ENCODE measurements around the gene ATG4D. TPM values are rescaled to one million over a fixed set of nuclear protein-coding genes. Genes with fewer than 3 reads are reported as not detected.

The ATG4D gene
- total and polyA plus RNA-seq, 2 of the 4 experiments (the other 2 are of a cell fraction): 8.2 to 21.8 TPM

GRCh38 chr19:10582091-10582490 lies 38.4 kb downstream of the ATG4D start:
- Histone ChIP-seq H2AK9ac (replicated peaks; ENCODE audit: low read depth, low read length, poor library complexity) (no peak overlapping the region), H3K79me1 (ENCODE audit: low read depth in 1 of 2, low read length in 2 of 2) (no peaks in the 10 kb centered on the region), H2BK5ac (ENCODE audit: low read depth, low read length, poor library complexity, severe bottlenecking) (no peak overlapping the region), H3K56ac (ENCODE audit: extremely low read depth, insufficient read depth, low read length) (no peak overlapping the region), H2BK15ac (ENCODE audit: low read depth, low read length) (no peak overlapping the region), H4K8ac (ENCODE audit: low read depth in 2 of 2, low read length in 2 of 2) (no peak overlapping the region), H2BK120ac (ENCODE audit: low read depth, low read length) (no peak overlapping the region), H3K9ac (ENCODE audit: low read depth, low read length) (no peak overlapping the region), H2AFZ (replicated peaks; ENCODE audit: low read length, poor library complexity) (no peak overlapping the region), H3K27ac (ENCODE audit: insufficient read depth, low read length) (no peak overlapping the region), H3K4me1 (ENCODE audit: control insufficient read depth, insufficient read depth, low read length) (peaks cover under 1% of the 10 kb centered on the region; the same call in 1 of the 2 replicates), H3K9me3 (ENCODE audit: control insufficient read depth, insufficient read depth, low read length) (no peaks in the 10 kb centered on the region; the same call in 1 of the 2 replicates), H4K5ac (ENCODE audit: low read depth, low read length) (no peak overlapping the region), H3K14ac (replicated peaks; ENCODE audit: low read depth, low read length) (no peak overlapping the region), H3K18ac (ENCODE audit: low read depth, low read length) (no peak overlapping the region), H3K9me1 (ENCODE audit: insufficient read depth, low read length) (no peaks in the 10 kb centered on the region), H3K27me3 (ENCODE audit: control insufficient read depth, insufficient read depth, low read length) (peaks cover 9% of the 10 kb centered on the region), H4K20me1 (ENCODE audit: insufficient read depth, low read length) (no peaks in the 10 kb centered on the region; the same call in 1 of the 2 replicates), H3K36me3 (ENCODE audit: control insufficient read depth, insufficient read depth, low read length) (no peaks in the 10 kb centered on the region), H3K4me3 (ENCODE audit: insufficient read depth, low read depth, low read length) (no peak overlapping the region), H4K91ac (ENCODE audit: insufficient read depth, low read depth, low read length) (no peak overlapping the region), H3K4ac (ENCODE audit: low read depth, low read length) (no peak overlapping the region), H2BK20ac (ENCODE audit: low read depth, low read length) (no peak overlapping the region), H2AK5ac (ENCODE audit: low read depth, low read length) (no peak overlapping the region), H3K4me2 (ENCODE audit: low read depth, low read length) (no peak overlapping the region), H3K23ac (ENCODE audit: low read depth, low read length) (no peak overlapping the region)
- DNase-seq (no peak), ATAC-seq (ENCODE audit: low read depth) (no peak)
- 93% methylated on average over 10 of the region's 13 CpGs; no CpG with 5 or more reads in 1 of the 2 experiments for WGBS, 2 experiments (ENCODE audit: extremely low coverage in 2 of 2, insufficient read length in 1 of 2)
- intact Hi-C loops (cut with micrococcal nuclease): no loop called here
- ChIA-PET POLR2A (ENCODE audit: unreplicated experiment) (interaction anchor here (0.6 kb wide), 1 partner anchor 82 kb away, joined by 5 read pairs; no protein-coding TSS in a partner anchor), CTCF (interaction anchor here (0.6 to 3.1 kb wide), 5 partner anchors 9 to 62 kb away, joined by 3 to 38 read pairs (median 6); no protein-coding TSS in a partner anchor)
- in situ Hi-C loops (cut with MboI; ENCODE audit: low sequenced_read_pairs): loop anchor here (5.0 kb wide), 1 partner anchor 60 kb away; no protein-coding TSS in a partner anchor
- dilution Hi-C loops (cut with HindIII; ENCODE audit: low sequenced_read_pairs, unreplicated experiment): no loop called here
- no peak for TF ChIP-seq CHD1 (IDR thresholded peaks at IDR 0.05; ENCODE audit: low read depth, low read length)
- TF ChIP-seq RCOR1 (IDR thresholded peaks at IDR 0.05; ENCODE audit: insufficient replicate concordance, low read length): no peak
- TF ChIP-seq MAZ (IDR thresholded peaks at IDR 0.05; ENCODE audit: borderline replicate concordance, low read depth, low read length): no peak
- TF ChIP-seq, protein P1, sequence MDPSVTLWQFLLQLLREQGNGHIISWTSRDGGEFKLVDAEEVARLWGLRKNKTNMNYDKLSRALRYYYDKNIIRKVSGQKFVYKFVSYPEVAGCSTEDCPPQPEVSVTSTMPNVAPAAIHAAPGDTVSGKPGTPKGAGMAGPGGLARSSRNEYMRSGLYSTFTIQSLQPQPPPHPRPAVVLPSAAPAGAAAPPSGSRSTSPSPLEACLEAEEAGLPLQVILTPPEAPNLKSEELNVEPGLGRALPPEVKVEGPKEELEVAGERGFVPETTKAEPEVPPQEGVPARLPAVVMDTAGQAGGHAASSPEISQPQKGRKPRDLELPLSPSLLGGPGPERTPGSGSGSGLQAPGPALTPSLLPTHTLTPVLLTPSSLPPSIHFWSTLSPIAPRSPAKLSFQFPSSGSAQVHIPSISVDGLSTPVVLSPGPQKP (IDR thresholded peaks at IDR 0.05; ENCODE audit: borderline replicate concordance, low read depth, low read length): no peak
- no peak for TF ChIP-seq FOS (IDR thresholded peaks at IDR 0.05; ENCODE audit: low read depth, low read length)
- no peak for TF ChIP-seq CEBPB (IDR thresholded peaks at IDR 0.05; ENCODE audit: low read depth, low read length)
- no peak for TF ChIP-seq RFX5 (IDR thresholded peaks at IDR 0.05; ENCODE audit: low read depth, low read length)
- TF ChIP-seq MXI1 (IDR thresholded peaks at IDR 0.05; ENCODE audit: borderline replicate concordance, low read depth, low read length): no peak
- no peak for TF ChIP-seq MAFK (IDR thresholded peaks at IDR 0.05; ENCODE audit: low read depth, low read length)
- TF ChIP-seq, protein P2, sequence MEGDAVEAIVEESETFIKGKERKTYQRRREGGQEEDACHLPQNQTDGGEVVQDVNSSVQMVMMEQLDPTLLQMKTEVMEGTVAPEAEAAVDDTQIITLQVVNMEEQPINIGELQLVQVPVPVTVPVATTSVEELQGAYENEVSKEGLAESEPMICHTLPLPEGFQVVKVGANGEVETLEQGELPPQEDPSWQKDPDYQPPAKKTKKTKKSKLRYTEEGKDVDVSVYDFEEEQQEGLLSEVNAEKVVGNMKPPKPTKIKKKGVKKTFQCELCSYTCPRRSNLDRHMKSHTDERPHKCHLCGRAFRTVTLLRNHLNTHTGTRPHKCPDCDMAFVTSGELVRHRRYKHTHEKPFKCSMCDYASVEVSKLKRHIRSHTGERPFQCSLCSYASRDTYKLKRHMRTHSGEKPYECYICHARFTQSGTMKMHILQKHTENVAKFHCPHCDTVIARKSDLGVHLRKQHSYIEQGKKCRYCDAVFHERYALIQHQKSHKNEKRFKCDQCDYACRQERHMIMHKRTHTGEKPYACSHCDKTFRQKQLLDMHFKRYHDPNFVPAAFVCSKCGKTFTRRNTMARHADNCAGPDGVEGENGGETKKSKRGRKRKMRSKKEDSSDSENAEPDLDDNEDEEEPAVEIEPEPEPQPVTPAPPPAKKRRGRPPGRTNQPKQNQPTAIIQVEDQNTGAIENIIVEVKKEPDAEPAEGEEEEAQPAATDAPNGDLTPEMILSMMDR (conservative IDR thresholded peaks at IDR 0.05; ENCODE audit: low read depth, low read length): no peak
- TF ChIP-seq BHLHE40 (IDR thresholded peaks at IDR 0.05; ENCODE audit: low read depth, low read length): no peak
- no peak for TF ChIP-seq NFE2L2 (IDR thresholded peaks at IDR 0.05; ENCODE audit: low read depth, low read length)
- no peak for TF ChIP-seq USF2 (IDR thresholded peaks at IDR 0.05; ENCODE audit: low read depth, low read length)
- TF ChIP-seq SMC3 (IDR thresholded peaks at IDR 0.05; ENCODE audit: low read depth, low read length): no peak
- TF ChIP-seq RAD21 (IDR thresholded peaks at IDR 0.05; ENCODE audit: low read length): no peak
- no peak for TF ChIP-seq POLR2A (IDR thresholded peaks at IDR 0.05; ENCODE audit: low read depth, low read length)
- no TSS peak for BruUV-seq (replicated peaks)
